IMR-90 (cell line): ENCODE data around the gene TM4SF1. TPM values are rescaled to one million over a fixed set of nuclear protein-coding genes. Genes with fewer than 3 reads are reported as not detected.

Experiments
- ATAC-seq: fragments of 200-7000 bp; cut with Tn5 transposase; 2 replicates; pipeline ENCODE4 v1.9.1; 2020; ENCODE audit warnings: low read depth, mild to moderate bottlenecking, moderate library complexity
- BruUV-seq: library from RNA; stranded (reverse); fragments of 400-500 nt; replicated peaks from 2 replicates; lab custom pipeline; 2021; lab: Mats Ljungman, UMichigan
- CTCF ChIA-PET: fragments of 300-600 bp; formaldehyde crosslinking; extraction: SDS; loops from one replicate; lab custom pipeline; 2021; ENCODE audit warnings: antibody characterized with exemption; lab: Yijun Ruan, JAX
- POLR2A ChIA-PET: fragments of 300-600 bp; sonication (Branson Sonifier 250); formaldehyde crosslinking; loops from one replicate; lab custom pipeline; 2022; ENCODE audit warnings: antibody characterized with exemption; ENCODE audit not compliant: unreplicated experiment; lab: Charles Lee
- DNase-seq: peaks from one replicate; pipeline ENCODE4 v3.0.0; 2013
- H2AFZ ChIP-seq: replicated peaks from 2 replicates; pipeline ENCODE3; 2013; ENCODE audit warnings: low read length, mild to moderate bottlenecking; ENCODE audit not compliant: poor library complexity
- H2AK5ac ChIP-seq: 2 replicates; pipeline ENCODE4 v1.6.1; 2013; ENCODE audit warnings: low read depth, low read length, inconsistent platforms
- H2AK9ac ChIP-seq: replicated peaks from 2 replicates; pipeline ENCODE3; 2013; ENCODE audit warnings: mild to moderate bottlenecking, low read depth, low read length, moderate library complexity; ENCODE audit not compliant: poor library complexity
- H2BK120ac ChIP-seq: 2 replicates; pipeline ENCODE4 v1.6.1; 2013; ENCODE audit warnings: low read depth, low read length, inconsistent platforms
- H2BK15ac ChIP-seq: 3 replicates; pipeline ENCODE4 v1.6.1; 2013; ENCODE audit warnings: low read depth, low read length, inconsistent platforms
- H2BK20ac ChIP-seq: 2 replicates; pipeline ENCODE4 v1.6.1; 2013; ENCODE audit warnings: low read depth, mild to moderate bottlenecking, inconsistent platforms, low read length, moderate library complexity
- H2BK5ac ChIP-seq: 2 replicates; pipeline ENCODE4 v1.6.1; 2013; ENCODE audit warnings: mild to moderate bottlenecking, low read depth, low read length, inconsistent platforms; ENCODE audit not compliant: poor library complexity, severe bottlenecking
- H3K14ac ChIP-seq: replicated peaks from 2 replicates; pipeline ENCODE4 v1.6.1; 2013; ENCODE audit warnings: low read depth, low read length, inconsistent platforms
- H3K18ac ChIP-seq: 2 replicates; pipeline ENCODE4 v1.6.1; 2013; ENCODE audit warnings: low read depth, low read length, control low read depth
- H3K23ac ChIP-seq: 2 replicates; pipeline ENCODE4 v1.6.1; 2013; ENCODE audit warnings: low read depth, low read length, inconsistent platforms
- H3K27ac ChIP-seq: 2 replicates; pipeline ENCODE4 v1.5.1; 2013; ENCODE audit warnings: mild to moderate bottlenecking, control low read depth, low read length; ENCODE audit not compliant: insufficient read depth
- H3K27me3 ChIP-seq: 2 replicates; pipeline ENCODE4 v1.6.1; 2013; ENCODE audit warnings: low read length; ENCODE audit not compliant: control insufficient read depth, insufficient read depth
- H3K36me3 ChIP-seq: 2 replicates; pipeline ENCODE4 v1.6.1; 2013; ENCODE audit warnings: low read length, mixed read lengths; ENCODE audit not compliant: control insufficient read depth, insufficient read depth
- H3K4ac ChIP-seq: 2 replicates; pipeline ENCODE4 v1.6.1; 2013; ENCODE audit warnings: low read depth, low read length, inconsistent platforms
- H3K4me1 ChIP-seq: 2 replicates; pipeline ENCODE4 v1.6.1; 2013; ENCODE audit warnings: low read length, mixed read lengths; ENCODE audit not compliant: control insufficient read depth, insufficient read depth
- H3K4me2 ChIP-seq: 2 replicates; pipeline ENCODE4 v1.6.1; 2013; ENCODE audit warnings: low read depth, mild to moderate bottlenecking, control low read depth, low read length, moderate library complexity
- H3K4me3 ChIP-seq: 2 replicates; pipeline ENCODE4 v1.5.1; 2013; ENCODE audit warnings: low read depth, mild to moderate bottlenecking, control low read depth, low read length, moderate library complexity; ENCODE audit not compliant: insufficient read depth
- H3K56ac ChIP-seq: 2 replicates; pipeline ENCODE4 v1.6.1; 2013; ENCODE audit warnings: low read length, inconsistent platforms; ENCODE audit not compliant: insufficient read depth; ENCODE audit errors: extremely low read depth
- H3K79me1 ChIP-seq, 2 experiments: 2 replicates each; pipeline ENCODE4 v1.6.1; 2013; ENCODE audit warnings: low read length in 2 of 2, inconsistent platforms in 1 of 2, low read depth in 1 of 2
- H3K9ac ChIP-seq: 2 replicates; pipeline ENCODE4 v1.6.1; 2013; ENCODE audit warnings: low read depth, low read length, control low read depth
- H3K9me1 ChIP-seq: 2 replicates; pipeline ENCODE4 v1.6.1; 2013; ENCODE audit warnings: low read length, inconsistent platforms; ENCODE audit not compliant: insufficient read depth
- H3K9me3 ChIP-seq: 2 replicates; pipeline ENCODE4 v1.6.1; 2013; ENCODE audit warnings: low read length; ENCODE audit not compliant: control insufficient read depth, insufficient read depth
- H4K20me1 ChIP-seq: 2 replicates; pipeline ENCODE4 v1.6.1; 2013; ENCODE audit warnings: low read length, inconsistent platforms; ENCODE audit not compliant: insufficient read depth
- H4K5ac ChIP-seq: 2 replicates; pipeline ENCODE4 v1.6.1; 2013; ENCODE audit warnings: mild to moderate bottlenecking, low read depth, low read length, control low read depth
- H4K8ac ChIP-seq, 2 experiments: 2 replicates each; pipeline ENCODE4 v1.6.1; 2013; ENCODE audit warnings: low read depth in 2 of 2, low read length in 2 of 2, control low read depth in 1 of 2, inconsistent platforms in 1 of 2
- H4K91ac ChIP-seq: 2 replicates; pipeline ENCODE4 v1.6.1; 2013; ENCODE audit warnings: low read depth, low read length, inconsistent platforms; ENCODE audit not compliant: insufficient read depth
- CEBPB ChIP-seq: IDR thresholded peaks from 2 replicates; pipeline ENCODE4 v1.6.1; 2012; ENCODE audit warnings: low read depth, low read length, improper control_type of control experiment
- FOS ChIP-seq: fragments of 150-350 bp; IDR thresholded peaks from 2 replicates; pipeline ENCODE4 v1.6.1; 2016; ENCODE audit warnings: low read depth, low read length
- POLR2A ChIP-seq: IDR thresholded peaks from 2 replicates; pipeline ENCODE4 v1.6.1; 2012; ENCODE audit warnings: mild to moderate bottlenecking, low read depth, low read length
- WGBS, 2 experiments: methylation state at CpG; one replicate each; pipeline versions ENCODE4 v1.1.5 to v1.1.7; 2013; ENCODE audit warnings: missing lambda C conversion rate in 2 of 2; ENCODE audit not compliant: insufficient read length in 1 of 2; ENCODE audit errors: extremely low coverage in 2 of 2; 5-methylcytosine and 5-hydroxymethylcytosine counted together
- dilution Hi-C: fragments of 300-500 bp; cut with HindIII; formaldehyde crosslinking; loops from one replicate; pipeline ENCODE4 v1.14.3; 2018; ENCODE audit warnings: low sequenced_read_pairs; ENCODE audit not compliant: unreplicated experiment
- in situ Hi-C: fragments of 300-500 bp; cut with MboI; formaldehyde crosslinking; loops from 3 replicates; pipeline ENCODE4 v1.14.3; 2019; ENCODE audit warnings: low sequenced_read_pairs, inconsistent platforms, mixed read lengths
- intact Hi-C: fragments of 100-400 bp; cut with micrococcal nuclease; formaldehyde crosslinking; loops from 2 replicates; pipeline ENCODE4 v1.10.0; 2022
- polyA plus RNA-seq, 3 experiments: library from polyadenylated mRNA; depleted of rRNA; stranded (reverse); fragments of >200 nt; gene quantifications; 2 replicates each; pipeline ENCODE4 v1.2.3, GENCODE V29; 2012; ENCODE audit warnings: low replicate concordance in 1 of 3
- total RNA-seq: library from RNA; depleted of rRNA; stranded (reverse); fragments of >200 nt; gene quantifications from 2 replicates; pipeline ENCODE4 v1.2.3, GENCODE V29; 2012

The TM4SF1 gene
- total and polyA plus RNA-seq, 2 of the 4 experiments (the other 2 are of a cell fraction) = 232 to 302 TPM

DNA sequence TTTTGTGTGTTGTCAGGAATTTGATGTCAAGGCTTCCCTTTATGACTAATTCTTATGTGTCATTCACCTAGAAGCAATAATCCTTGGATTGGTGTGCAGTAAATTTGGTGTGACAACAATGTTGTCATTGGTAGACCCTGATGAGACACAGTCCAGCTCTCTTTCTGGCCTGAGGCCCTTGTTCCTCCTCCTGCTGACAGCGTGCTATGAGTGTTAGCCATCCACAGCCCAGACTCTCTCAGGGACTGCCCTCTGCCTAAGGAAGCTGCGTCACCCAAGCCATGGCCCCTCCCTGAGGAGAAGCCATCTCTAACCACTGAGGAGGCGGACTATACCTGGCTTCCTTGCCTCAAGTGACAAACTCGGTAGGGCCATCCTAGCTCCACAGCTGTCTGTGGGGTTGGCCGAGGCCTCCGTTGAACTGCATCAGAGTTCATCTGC is 13.3 kb upstream of the TM4SF1 start:
- H3K36me3 ChIP-seq = no peaks in the 10 kb centered on the region
- H3K79me1 ChIP-seq = peaks cover 0 to 16% of the 10 kb centered on the region in 2 experiments; a peak in 3 of 4 replicates
- H3K14ac ChIP-seq = peak overlapping the region; percentile 58; the same call in 1 of the 2 replicates
- H3K4me3 ChIP-seq = no peak overlapping the region
- H3K56ac ChIP-seq = peak overlapping the region; percentile 43; the same call in 1 of the 2 replicates
- no peak overlapping the region for H3K4me2 ChIP-seq
- peak overlapping the region; percentile 70 for H2BK20ac ChIP-seq
- H3K4me1 ChIP-seq = peaks cover 29% of the 10 kb centered on the region
- intact Hi-C loops = loop anchor here (5.0 kb wide), 1 partner anchor 433 kb away; no protein-coding TSS in a partner anchor
- peak overlapping the region; percentile 87 for H4K91ac ChIP-seq
- peak overlapping the region; percentile 64 for H3K4ac ChIP-seq
- no peaks in the 10 kb centered on the region for H3K27me3 ChIP-seq
- no peak for ATAC-seq
- peak overlapping the region; percentile 0 for H2AFZ ChIP-seq
- H4K5ac ChIP-seq = peak overlapping the region; percentile 52
- H3K9me3 ChIP-seq = no peaks in the 10 kb centered on the region
- peak; percentile 60 for DNase-seq
- H4K20me1 ChIP-seq = no peaks in the 10 kb centered on the region; the same call in 1 of the 2 replicates
- peak overlapping the region; percentile 52 for H2BK120ac ChIP-seq
- H3K9me1 ChIP-seq = peaks cover 19% of the 10 kb centered on the region
- 0 out of 2 replicates have a peak overlapping the region, but pooled peaks have one; percentile 6 for H3K23ac ChIP-seq
- in situ Hi-C loops = no loop called here
- H3K18ac ChIP-seq = peak overlapping the region; percentile 50
- H3K9ac ChIP-seq = no peak overlapping the region
- ChIA-PET CTCF (interaction anchor here (0.9 kb wide), 1 partner anchor 77 kb away, joined by 5 read pairs; no protein-coding TSS in a partner anchor), POLR2A (no interaction called here)
- H2AK5ac ChIP-seq = peak overlapping the region; percentile 87
- TF ChIP-seq POLR2A (no peak), CEBPB (0 out of 2 replicates have a peak, but pooled peaks have one; percentile 10), FOS (0 out of 2 replicates have a peak, but pooled peaks have one; percentile 19)
- H2BK5ac ChIP-seq = peak overlapping the region; percentile 64
- no CpG with 5 or more reads among the region's 6 CpGs for WGBS, 2 experiments
- H2BK15ac ChIP-seq = peak overlapping the region; percentile 25; the same call in 1 of the 3 replicates
- H4K8ac ChIP-seq = peak overlapping the region; percentile 10 to 45; a peak in 2 of 4 replicates
- H2AK9ac ChIP-seq = peak overlapping the region; percentile 63
- H3K27ac ChIP-seq = peak overlapping the region; percentile 45
- dilution Hi-C loops = no loop called here
- no TSS peak for BruUV-seq
